Calu3 (cell line): ENCODE results near the gene GTF3C1. TPM values are rescaled to one million over a fixed set of nuclear protein-coding genes. Genes with fewer than 3 reads are reported as not detected.

Experiments used
- BruUV-seq: library from RNA; stranded (reverse); fragments of 400-500 nt; replicated peaks from 2 replicates; lab custom pipeline; 2021; lab: Mats Ljungman, UMichigan
- CTCF ChIA-PET: fragments of 300-600 bp; sonication (Branson Sonifier 250); formaldehyde crosslinking; loops from one replicate; lab custom pipeline; 2022; ENCODE audit warnings: antibody characterized with exemption; lab: Charles Lee
- DNase-seq: peaks from one replicate; pipeline ENCODE4 v3.0.0; 2022
- H3K27ac Mint-ChIP-seq: one replicate; pipeline ENCODE4 v1.8.0; 2022; ENCODE audit warnings: mixed read lengths; ENCODE audit not compliant: unreplicated experiment
- H3K27me3 Mint-ChIP-seq: one replicate; pipeline ENCODE4 v1.8.0; 2022; ENCODE audit warnings: mixed read lengths; ENCODE audit not compliant: unreplicated experiment
- H3K36me3 Mint-ChIP-seq: one replicate; pipeline ENCODE4 v1.8.0; 2022; ENCODE audit warnings: mild to moderate bottlenecking, moderate library complexity, mixed read lengths; ENCODE audit not compliant: insufficient read depth, unreplicated experiment
- H3K4me1 Mint-ChIP-seq: one replicate; pipeline ENCODE4 v1.8.0; 2022; ENCODE audit warnings: mild to moderate bottlenecking, low read depth, mixed read lengths; ENCODE audit not compliant: unreplicated experiment
- H3K4me3 Mint-ChIP-seq: one replicate; pipeline ENCODE4 v1.8.0; 2022; ENCODE audit warnings: mild to moderate bottlenecking, low read depth, moderate library complexity, mixed read lengths; ENCODE audit not compliant: unreplicated experiment
- H3K9me3 Mint-ChIP-seq: one replicate; pipeline ENCODE4 v1.8.0; 2022; ENCODE audit warnings: low read depth, mixed read lengths; ENCODE audit not compliant: unreplicated experiment
- CTCF ChIP-seq: fragments of 200-600 bp; IDR thresholded peaks from one replicate; pipeline ENCODE4 v1.8.0; 2022; ENCODE audit warnings: antibody characterized with exemption; ENCODE audit not compliant: unreplicated experiment
- intact Hi-C: fragments of 100-400 bp; cut with micrococcal nuclease; formaldehyde crosslinking; loops from one replicate; pipeline ENCODE4 v1.10.0; 2022; ENCODE audit not compliant: unreplicated experiment
- total RNA-seq: library from RNA; stranded (reverse); gene quantifications from 2 replicates; pipeline ENCODE4 v1.2.3, GENCODE V29; 2022

The GTF3C1 gene
- total RNA-seq, 1 experiment from 2014 or later: 90.9 TPM

GRCh38 chr16:27425961-27426360 is 123.8 kb downstream of the GTF3C1 start:
- H3K27ac Mint-ChIP-seq: no peak overlapping the region
- intact Hi-C loops: no loop called here
- H3K27me3 Mint-ChIP-seq: peaks cover 24% of the 10 kb centered on the region
- no peak for TF ChIP-seq CTCF
- no peaks in the 10 kb centered on the region for H3K4me1 Mint-ChIP-seq
- peaks cover 5% of the 10 kb centered on the region for H3K9me3 Mint-ChIP-seq
- no peak overlapping the region for H3K4me3 Mint-ChIP-seq
- H3K36me3 Mint-ChIP-seq: no peaks in the 10 kb centered on the region
- CTCF ChIA-PET: no interaction called here
- no TSS peak for BruUV-seq
- DNase-seq: no peak

GRCh38 chr16:27424772-27425498 is 124.8 kb downstream of the GTF3C1 start:
- H3K4me3 Mint-ChIP-seq: no peak overlapping the region
- H3K27me3 Mint-ChIP-seq: peaks cover 14% of the 10 kb centered on the region
- no TSS peak for BruUV-seq
- no peaks in the 10 kb centered on the region for H3K36me3 Mint-ChIP-seq
- CTCF ChIA-PET: no interaction called here
- peaks cover 6% of the 10 kb centered on the region for H3K9me3 Mint-ChIP-seq
- H3K27ac Mint-ChIP-seq: no peak overlapping the region
- intact Hi-C loops: no loop called here
- no peak for TF ChIP-seq CTCF
- no peak for DNase-seq
- no peaks in the 10 kb centered on the region for H3K4me1 Mint-ChIP-seq

GRCh38 chr16:27421961-27422740 is 127.6 kb downstream of the GTF3C1 start:
- no peak overlapping the region for H3K27ac Mint-ChIP-seq
- no peak for TF ChIP-seq CTCF
- H3K27me3 Mint-ChIP-seq: no peaks in the 10 kb centered on the region
- intact Hi-C loops: no loop called here
- H3K4me3 Mint-ChIP-seq: no peak overlapping the region
- no peaks in the 10 kb centered on the region for H3K36me3 Mint-ChIP-seq
- peaks cover 6% of the 10 kb centered on the region for H3K9me3 Mint-ChIP-seq
- CTCF ChIA-PET: no interaction called here
- BruUV-seq: no TSS peak
- no peak for DNase-seq
- H3K4me1 Mint-ChIP-seq: no peaks in the 10 kb centered on the region

GRCh38 chr16:27417047-27417671 is 132.6 kb downstream of the GTF3C1 start:
- no peak for TF ChIP-seq CTCF
- H3K27me3 Mint-ChIP-seq: peaks cover 44% of the 10 kb centered on the region
- no peaks in the 10 kb centered on the region for H3K36me3 Mint-ChIP-seq
- intact Hi-C loops: no loop called here
- H3K4me3 Mint-ChIP-seq: no peak overlapping the region
- CTCF ChIA-PET: no interaction called here
- H3K9me3 Mint-ChIP-seq: peaks cover 3% of the 10 kb centered on the region
- H3K27ac Mint-ChIP-seq: no peak overlapping the region
- BruUV-seq: no TSS peak
- H3K4me1 Mint-ChIP-seq: no peaks in the 10 kb centered on the region
- no peak for DNase-seq
